Measurements from ENCODE around the gene HLA-G.

DNA sequence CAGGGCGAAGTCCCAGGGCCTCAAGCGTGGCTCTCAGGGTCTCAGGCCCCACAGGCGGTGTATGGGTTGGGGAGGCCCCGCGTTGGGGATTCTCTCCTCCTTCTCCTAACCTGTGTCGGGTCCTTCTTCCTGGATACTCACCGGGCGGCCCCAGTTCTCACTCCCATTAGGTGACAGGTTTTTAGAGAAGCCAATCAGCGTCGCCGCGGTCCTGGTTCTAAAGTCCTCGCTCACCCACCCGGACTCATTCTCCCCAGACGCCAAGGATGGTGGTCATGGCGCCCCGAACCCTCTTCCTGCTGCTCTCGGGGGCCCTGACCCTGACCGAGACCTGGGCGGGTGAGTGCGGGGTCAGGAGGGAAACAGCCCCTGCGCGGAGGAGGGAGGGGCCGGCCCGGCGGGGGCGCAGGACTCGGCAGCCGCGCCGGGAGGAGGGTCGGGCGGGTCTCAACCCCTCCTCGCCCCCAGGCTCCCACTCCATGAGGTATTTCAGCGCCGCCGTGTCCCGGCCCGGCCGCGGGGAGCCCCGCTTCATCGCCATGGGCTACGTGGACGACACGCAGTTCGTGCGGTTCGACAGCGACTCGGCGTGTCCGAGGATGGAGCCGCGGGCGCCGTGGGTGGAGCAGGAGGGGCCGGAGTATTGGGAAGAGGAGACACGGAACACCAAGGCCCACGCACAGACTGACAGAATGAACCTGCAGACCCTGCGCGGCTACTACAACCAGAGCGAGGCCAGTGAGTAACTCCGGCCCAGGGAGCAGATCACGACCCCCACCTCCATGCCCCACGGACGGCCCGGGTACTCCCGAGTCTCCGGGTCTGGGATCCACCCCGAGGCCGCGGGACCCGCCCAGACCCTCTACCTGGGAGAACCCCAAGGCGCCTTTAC is at the start of gene HLA-G:
- TF ChIP-seq SP1 (IDR thresholded peaks at IDR 0.05) (no peak), SUZ12 (IDR thresholded peaks at IDR 0.05) (no peak), BHLHE40 (IDR thresholded peaks at IDR 0.05; ENCODE audit: borderline replicate concordance) (no peak), CTBP1 (IDR thresholded peaks at IDR 0.05; ENCODE audit: borderline replicate concordance) (no peak), FOXK2 (IDR thresholded peaks at IDR 0.05) (no peak), FOXA1 (IDR thresholded peaks at IDR 0.05) (no peak), NFRKB (IDR thresholded peaks at IDR 0.05) (no peak)
- TF ChIP-seq, protein P1, sequence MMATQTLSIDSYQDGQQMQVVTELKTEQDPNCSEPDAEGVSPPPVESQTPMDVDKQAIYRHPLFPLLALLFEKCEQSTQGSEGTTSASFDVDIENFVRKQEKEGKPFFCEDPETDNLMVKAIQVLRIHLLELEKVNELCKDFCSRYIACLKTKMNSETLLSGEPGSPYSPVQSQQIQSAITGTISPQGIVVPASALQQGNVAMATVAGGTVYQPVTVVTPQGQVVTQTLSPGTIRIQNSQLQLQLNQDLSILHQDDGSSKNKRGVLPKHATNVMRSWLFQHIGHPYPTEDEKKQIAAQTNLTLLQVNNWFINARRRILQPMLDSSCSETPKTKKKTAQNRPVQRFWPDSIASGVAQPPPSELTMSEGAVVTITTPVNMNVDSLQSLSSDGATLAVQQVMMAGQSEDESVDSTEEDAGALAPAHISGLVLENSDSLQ (IDR thresholded peaks at IDR 0.05) = no peak

All from HEK293T (cell line).